Thyroid gland (tissue), 4 donors: ENCODE data around the gene CRTC3.

Experiments used
- CTCF ChIP-seq, 6 experiments: fragments of 200-600 bp in 3 of 6; fragments of 450-650 bp in 3 of 6; sonication (generic) in 3 of 6; IDR thresholded peaks; one replicate each; pipeline ENCODE4 v1.5.1; 2016 to 2019; ENCODE audit warnings: antibody characterized with exemption in 6 of 6, mild to moderate bottlenecking in 2 of 6, inconsistent platforms in 1 of 6, moderate library complexity in 1 of 6
- POLR2A ChIP-seq, 2 donors: fragments of 450-650 bp; IDR thresholded peaks; one replicate each; pipeline ENCODE4 v1.6.1; 2017; ENCODE audit warnings: antibody characterized with exemption in 2 of 2, mild to moderate bottlenecking in 2 of 2, moderate library complexity in 1 of 2

GRCh38 chr15:90665288-90666134, 135.8 kb downstream of the CRTC3 start:
- no peak for TF ChIP-seq CTCF (IDR thresholded peaks at IDR 0.05)
- TF ChIP-seq POLR2A (IDR thresholded peaks at IDR 0.05): peak in 1 of 2 donors; percentile 80
